ENCODE data around the gene CBLN1.

DNA sequence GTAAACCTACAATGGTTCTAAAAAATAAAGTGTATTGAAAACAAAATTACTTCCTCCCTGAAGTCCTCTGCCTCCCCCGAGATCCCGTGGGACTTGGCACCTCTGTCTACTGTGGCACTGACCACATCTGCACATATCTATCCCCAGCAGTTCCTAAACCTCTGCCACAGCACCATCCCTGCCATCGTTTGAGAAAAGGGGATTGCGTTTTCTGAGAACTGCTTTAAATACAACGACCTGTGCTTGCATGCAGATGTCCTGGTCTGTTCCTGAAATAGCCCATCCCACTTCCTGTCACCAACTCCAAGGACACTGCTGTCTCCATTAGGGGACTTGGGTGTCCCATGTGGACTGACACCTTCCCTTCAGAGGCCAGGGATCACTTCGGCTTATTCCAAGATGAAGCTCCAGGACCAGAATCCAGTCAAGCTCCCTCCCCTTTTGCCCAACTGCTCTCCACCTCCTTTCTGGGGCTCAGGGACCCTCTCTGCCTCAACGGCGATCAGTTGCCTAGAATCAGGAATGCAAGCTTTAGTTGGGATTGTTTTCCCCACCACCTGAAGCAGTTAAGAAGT lies 20.6 kb downstream of the CBLN1 start:
- TF ChIP-seq, protein P1, sequence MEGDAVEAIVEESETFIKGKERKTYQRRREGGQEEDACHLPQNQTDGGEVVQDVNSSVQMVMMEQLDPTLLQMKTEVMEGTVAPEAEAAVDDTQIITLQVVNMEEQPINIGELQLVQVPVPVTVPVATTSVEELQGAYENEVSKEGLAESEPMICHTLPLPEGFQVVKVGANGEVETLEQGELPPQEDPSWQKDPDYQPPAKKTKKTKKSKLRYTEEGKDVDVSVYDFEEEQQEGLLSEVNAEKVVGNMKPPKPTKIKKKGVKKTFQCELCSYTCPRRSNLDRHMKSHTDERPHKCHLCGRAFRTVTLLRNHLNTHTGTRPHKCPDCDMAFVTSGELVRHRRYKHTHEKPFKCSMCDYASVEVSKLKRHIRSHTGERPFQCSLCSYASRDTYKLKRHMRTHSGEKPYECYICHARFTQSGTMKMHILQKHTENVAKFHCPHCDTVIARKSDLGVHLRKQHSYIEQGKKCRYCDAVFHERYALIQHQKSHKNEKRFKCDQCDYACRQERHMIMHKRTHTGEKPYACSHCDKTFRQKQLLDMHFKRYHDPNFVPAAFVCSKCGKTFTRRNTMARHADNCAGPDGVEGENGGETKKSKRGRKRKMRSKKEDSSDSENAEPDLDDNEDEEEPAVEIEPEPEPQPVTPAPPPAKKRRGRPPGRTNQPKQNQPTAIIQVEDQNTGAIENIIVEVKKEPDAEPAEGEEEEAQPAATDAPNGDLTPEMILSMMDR (IDR thresholded peaks at IDR 0.05) = no peak
- TF ChIP-seq POLR2A (IDR thresholded peaks at IDR 0.05) (no peak), POLR2AphosphoS5 (IDR thresholded peaks at IDR 0.05) (no peak), EP300 (IDR thresholded peaks at IDR 0.05) (no peak)
